Erythroblast (primary cell): ENCODE measurements around the gene MED15.

Source experiments
- GATA1 ChIP-seq: IDR thresholded peaks from 2 replicates; pipeline ENCODE4 v1.6.1; 2011; ENCODE audit warnings: low read depth, mild to moderate bottlenecking, control low read depth, low read length, moderate library complexity
- POLR2A ChIP-seq: IDR thresholded peaks from 2 replicates; pipeline ENCODE4 v1.6.1; 2011; ENCODE audit warnings: mild to moderate bottlenecking, low read length

DNA sequence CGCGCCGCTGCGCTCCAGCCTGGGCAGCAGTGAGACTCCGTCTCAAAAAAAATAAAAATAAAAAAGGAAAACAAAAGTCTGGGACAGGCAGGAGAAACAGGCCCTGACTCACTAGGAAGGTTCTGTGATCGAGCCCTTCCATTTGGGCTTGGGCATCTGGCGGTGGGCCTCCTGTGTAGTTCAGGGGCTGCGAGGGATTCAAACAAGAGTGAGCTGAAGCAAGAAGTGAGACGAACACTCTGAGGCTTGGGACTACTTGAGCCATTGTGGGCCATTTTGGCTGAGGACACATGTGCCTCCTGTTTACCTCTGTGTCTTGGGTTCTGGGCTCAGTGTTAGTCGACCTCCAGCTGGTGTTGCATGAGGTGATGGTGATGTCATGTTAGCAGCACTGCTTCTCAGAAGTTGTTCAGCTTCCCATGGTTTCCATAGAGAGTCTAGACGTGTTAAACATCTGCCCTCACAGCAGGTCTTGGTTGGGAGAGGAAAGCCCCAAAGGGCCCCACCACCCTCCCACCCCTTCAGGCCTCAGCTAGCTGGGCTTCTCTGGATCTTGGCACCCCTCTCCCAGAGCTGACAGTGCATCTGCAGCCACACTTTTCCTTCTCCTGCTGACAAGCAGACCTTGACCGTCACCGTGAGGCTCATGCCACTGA lies 57.8 kb downstream of the MED15 start:
- TF ChIP-seq POLR2A (no peak), GATA1 (no peak)
